Retinal pigment epithelial cell (primary cell): ENCODE data around the gene DENND1C.

ENCODE experiments used
- DNase-seq: peaks from one replicate; pipeline ENCODE4 v3.0.0-alpha.2; 2010; ENCODE audit warnings: low read depth
- H3K4me3 ChIP-seq: 2 replicates; pipeline ENCODE4 v1.5.1; 2011; ENCODE audit warnings: mild to moderate bottlenecking, low read length, control low read depth, moderate library complexity
- CTCF ChIP-seq: conservative IDR thresholded peaks from 2 replicates; pipeline ENCODE4 v1.5.1; 2011; ENCODE audit warnings: low read depth, low read length, control low read depth, inconsistent platforms

The DENND1C gene

GRCh38 chr19:6483235-6483634 is 1.6 kb upstream of the DENND1C start:
- H3K4me3 ChIP-seq = no peak overlapping the region
- no peak for DNase-seq
- no peak for TF ChIP-seq CTCF

DNA sequence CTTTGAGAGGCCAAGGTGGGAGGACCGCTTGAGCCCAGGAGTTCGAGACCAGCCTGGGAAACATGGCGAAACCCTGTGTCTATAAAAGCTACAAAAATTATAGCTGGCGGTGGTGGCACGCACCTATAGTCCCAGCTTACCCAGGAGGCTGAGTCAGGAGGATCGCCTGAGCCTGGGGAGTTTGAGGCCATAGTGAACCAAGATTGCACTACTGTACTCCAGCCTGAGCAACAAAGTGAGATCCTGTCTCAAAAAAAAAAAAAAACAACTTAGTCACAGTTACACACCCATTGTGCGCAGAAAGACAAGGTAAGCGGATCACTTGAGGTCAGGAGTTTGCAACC is 728 bp upstream of the DENND1C start:
- no peak for DNase-seq
- no peak overlapping the region for H3K4me3 ChIP-seq
- no peak for TF ChIP-seq CTCF

GRCh38 chr19:6480848-6481415 is 655 bp downstream of the DENND1C start:
- H3K4me3 ChIP-seq = no peak overlapping the region
- no peak for TF ChIP-seq CTCF
- no peak for DNase-seq

DNA sequence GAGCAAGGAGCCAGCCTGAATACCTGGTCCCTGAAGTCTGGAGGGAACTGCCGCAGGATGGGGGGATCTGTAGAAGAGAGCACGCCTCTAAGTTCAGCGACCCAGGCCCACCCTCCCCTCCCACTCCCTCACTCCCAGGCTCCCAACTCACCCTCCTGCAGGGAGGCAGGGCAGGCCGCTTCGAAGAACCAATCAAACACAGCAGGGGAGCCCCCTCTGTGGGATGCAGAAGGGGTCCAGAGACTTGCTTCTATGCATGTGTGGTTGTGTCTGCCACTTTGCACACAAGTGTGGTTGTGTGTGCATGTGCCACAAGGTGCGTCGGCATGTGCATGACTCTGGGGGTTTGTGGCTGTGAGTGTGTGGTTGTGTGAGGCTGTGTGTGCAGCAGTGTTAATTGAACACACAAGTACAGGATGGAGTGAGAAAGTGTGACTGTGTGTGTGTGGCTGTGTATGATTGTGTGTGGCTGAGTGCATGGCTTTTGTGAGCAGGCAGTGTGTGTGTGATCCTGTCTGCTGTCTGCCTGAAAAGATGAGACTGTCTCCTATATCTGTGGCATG is 1.7 kb downstream of the DENND1C start:
- DNase-seq = no peak
- no peak for TF ChIP-seq CTCF
- no peak overlapping the region for H3K4me3 ChIP-seq

DNA sequence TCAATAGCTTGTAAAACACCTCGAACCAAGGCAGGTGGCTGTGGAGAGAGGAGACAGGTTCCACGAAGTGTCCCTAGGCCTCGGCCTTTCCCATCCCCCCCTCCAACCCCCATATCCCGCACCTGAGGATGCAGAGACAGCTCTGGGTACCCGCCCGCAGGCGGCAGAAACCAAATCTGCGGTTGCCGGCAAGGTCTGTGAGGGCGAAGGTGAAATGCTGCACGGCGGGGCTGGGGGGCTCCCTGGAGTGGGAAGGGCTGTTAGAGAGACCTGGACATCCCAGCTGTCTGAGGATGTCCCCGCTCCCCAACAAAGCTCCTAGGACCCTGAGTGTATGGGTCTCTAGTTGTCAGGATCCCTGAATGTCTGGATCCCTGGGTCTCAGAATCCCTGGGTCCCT is 2.8 kb downstream of the DENND1C start:
- no peak for TF ChIP-seq CTCF
- H3K4me3 ChIP-seq = no peak overlapping the region

GRCh38 chr19:6476896-6477431 is 4.6 kb downstream of the DENND1C start:
- peak overlapping the region; percentile 35 for H3K4me3 ChIP-seq
- DNase-seq = no peak
- no peak for TF ChIP-seq CTCF

More for the DNA sequence above, 2.8 kb downstream of the DENND1C start:
- DNase-seq = no peak
